ENCODE measurements around the gene MRPL42. TPM values are rescaled to one million over a fixed set of nuclear protein-coding genes. Genes with fewer than 3 reads are reported as not detected.

The MRPL42 gene
- total RNA-seq, 1 experiment from 2014 or later, result 108 TPM

DNA sequence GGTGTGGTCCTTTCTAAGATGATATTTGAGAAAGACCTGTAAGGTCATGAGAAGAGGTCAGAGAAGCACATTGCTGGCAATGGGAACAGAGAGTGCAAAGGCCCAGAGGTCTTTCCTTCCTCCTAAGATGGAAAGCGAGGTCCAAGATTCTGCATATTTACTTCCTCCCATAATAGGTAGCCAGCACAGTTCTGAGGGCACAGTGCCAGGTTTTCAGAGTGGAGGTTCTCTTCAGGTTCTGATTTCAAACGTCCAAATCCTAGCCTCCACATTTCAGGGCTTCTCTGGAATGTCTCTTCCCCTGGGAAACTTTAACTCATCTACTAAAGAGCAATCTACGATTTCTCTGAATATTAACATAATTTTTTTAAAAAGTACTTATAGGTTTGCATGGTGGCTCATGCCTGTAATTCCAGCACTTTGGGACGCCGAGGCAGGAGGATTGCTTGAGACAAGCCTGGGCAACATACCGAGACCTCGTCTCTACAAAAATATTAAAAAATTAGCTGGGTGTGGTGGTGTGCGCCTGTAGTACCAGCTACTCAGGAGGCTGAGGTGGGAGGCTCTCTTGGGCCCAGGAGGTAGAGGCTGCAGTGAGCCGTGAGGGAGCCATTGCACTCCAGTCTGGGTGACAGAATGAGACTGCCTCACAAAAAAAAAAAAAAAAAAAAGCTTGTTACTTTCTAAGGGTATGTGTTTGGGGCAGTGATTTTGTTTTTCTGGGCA, 526 bp upstream of the MRPL42 start:
- Histone ChIP-seq H4K5ac (ENCODE audit: insufficient read length, low read depth, low read length) (no peak overlapping the region), H2BK120ac (ENCODE audit: low read depth, low read length, poor library complexity, severe bottlenecking) (no peak overlapping the region), H3K4ac (ENCODE audit: low read depth, low read length) (no peak overlapping the region), H3K14ac (ENCODE audit: insufficient read depth, low read length) (no peak overlapping the region), H2AFZ (ENCODE audit: low read length) (no peak overlapping the region), H3K56ac (ENCODE audit: insufficient read length, low read depth, low read length) (no peak overlapping the region), H4K8ac (replicated peaks; ENCODE audit: insufficient read length, low read depth, low read length) (no peak overlapping the region), H2BK15ac (ENCODE audit: low read depth, low read length) (no peak overlapping the region), H3K27ac (ENCODE audit: insufficient read length, low read depth, low read length) (no peak overlapping the region), H3K23me2 (ENCODE audit: insufficient read length, low read depth, low read length, poor library complexity, severe bottlenecking) (peaks cover 3% of the 10 kb centered on the region), H3T11ph (ENCODE audit: low read length) (no peak overlapping the region), H3K23ac (ENCODE audit: insufficient read length, low read depth, low read length) (no peak overlapping the region), H3K9me3 (ENCODE audit: control insufficient read depth, low read depth, low read length) (no peaks in the 10 kb centered on the region), H3K18ac (ENCODE audit: insufficient read length, low read depth, low read length) (no peak overlapping the region), H2AK5ac (ENCODE audit: insufficient read length, low read length) (no peak overlapping the region), H4K20me1 (ENCODE audit: control insufficient read depth, insufficient read depth, insufficient read length) (no peaks in the 10 kb centered on the region), H2BK20ac (ENCODE audit: low read depth, low read length, poor library complexity, severe bottlenecking) (no peak overlapping the region), H2BK5ac (ENCODE audit: insufficient read length, low read length) (no peak overlapping the region), H4K91ac (ENCODE audit: insufficient read length, low read depth, low read length) (no peak overlapping the region), H2BK12ac (ENCODE audit: insufficient read length, low read depth, low read length) (no peak overlapping the region), H3K4me1 (ENCODE audit: insufficient read depth, low read length) (peaks cover 3% of the 10 kb centered on the region; the same call in 1 of the 2 replicates), H3K4me2 (ENCODE audit: insufficient read depth, insufficient read length, low read length) (peak overlapping the region; percentile 76), H3K79me1 (ENCODE audit: insufficient read depth, low read depth, low read length, poor library complexity, severe bottlenecking) (peaks cover 10% of the 10 kb centered on the region), H3K9ac (ENCODE audit: extremely low read depth, insufficient read length, low read length) (no peak overlapping the region), H3K79me2 (ENCODE audit: insufficient read depth, low read length) (peaks cover 19% of the 10 kb centered on the region), H3K27me3 (ENCODE audit: insufficient read depth, low read length) (no peaks in the 10 kb centered on the region)
- Mint-ChIP-seq H3K9me3 (no peaks in the 10 kb centered on the region), H3K27ac (peak overlapping the region in 1 of 3 experiments; percentile 99; a peak in 1 of 7 replicates), H3K27me3 (ENCODE audit: low read depth) (no peaks in the 10 kb centered on the region; the same call in 1 of the 2 replicates), H3K4me3 (peak overlapping the region; percentile 96 to 98), H3K4me1 (peaks cover 9 to 11% of the 10 kb centered on the region in 2 experiments), H3K36me3 (ENCODE audit: insufficient read depth in 1 of 3, low read depth in 3 of 3) (peaks cover 13 to 27% (median 25%) of the 10 kb centered on the region in 3 experiments)
- no CpG with 5 or more reads among the region's 9 CpGs for WGBS (ENCODE audit: extremely low coverage, insufficient read length, low lambda C conversion rate)
- TF ChIP-seq, protein P1, sequence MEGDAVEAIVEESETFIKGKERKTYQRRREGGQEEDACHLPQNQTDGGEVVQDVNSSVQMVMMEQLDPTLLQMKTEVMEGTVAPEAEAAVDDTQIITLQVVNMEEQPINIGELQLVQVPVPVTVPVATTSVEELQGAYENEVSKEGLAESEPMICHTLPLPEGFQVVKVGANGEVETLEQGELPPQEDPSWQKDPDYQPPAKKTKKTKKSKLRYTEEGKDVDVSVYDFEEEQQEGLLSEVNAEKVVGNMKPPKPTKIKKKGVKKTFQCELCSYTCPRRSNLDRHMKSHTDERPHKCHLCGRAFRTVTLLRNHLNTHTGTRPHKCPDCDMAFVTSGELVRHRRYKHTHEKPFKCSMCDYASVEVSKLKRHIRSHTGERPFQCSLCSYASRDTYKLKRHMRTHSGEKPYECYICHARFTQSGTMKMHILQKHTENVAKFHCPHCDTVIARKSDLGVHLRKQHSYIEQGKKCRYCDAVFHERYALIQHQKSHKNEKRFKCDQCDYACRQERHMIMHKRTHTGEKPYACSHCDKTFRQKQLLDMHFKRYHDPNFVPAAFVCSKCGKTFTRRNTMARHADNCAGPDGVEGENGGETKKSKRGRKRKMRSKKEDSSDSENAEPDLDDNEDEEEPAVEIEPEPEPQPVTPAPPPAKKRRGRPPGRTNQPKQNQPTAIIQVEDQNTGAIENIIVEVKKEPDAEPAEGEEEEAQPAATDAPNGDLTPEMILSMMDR (conservative IDR thresholded peaks at IDR 0.05), result no peak
- no peak for DNase-seq

All from H9 (cell line).